ENCODE measurements around the gene NRXN2.

DNA sequence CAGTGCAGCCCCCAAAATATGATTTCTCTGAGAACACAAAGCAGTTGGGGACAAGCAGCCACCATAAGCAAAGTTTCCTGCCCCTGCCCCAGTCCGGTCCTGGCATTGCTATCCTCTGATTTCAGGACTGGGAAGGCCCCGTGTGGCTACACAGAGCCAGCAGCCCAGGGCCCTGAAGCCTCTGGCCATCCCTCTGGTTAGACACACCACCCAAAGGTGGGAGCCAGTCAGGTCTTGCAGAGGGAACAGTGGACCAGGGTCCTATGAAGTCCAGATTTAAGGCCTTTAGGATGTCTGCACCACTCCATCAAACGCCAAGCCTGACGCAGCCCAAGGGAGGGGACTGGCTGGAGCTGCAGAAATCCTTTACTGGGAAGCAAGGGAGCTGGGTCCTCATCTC lies 68.6 kb downstream of the NRXN2 start:
- TF ChIP-seq TAF1 (conservative IDR thresholded peaks at IDR 0.05) (no peak), GABPA (IDR thresholded peaks at IDR 0.05 in 1 of 2, conservative IDR thresholded peaks at IDR 0.05 in 1 of 2) (no peak), RAD21 (IDR thresholded peaks at IDR 0.05) (no peak), JUND (IDR thresholded peaks at IDR 0.05) (no peak), EGR1 (IDR thresholded peaks at IDR 0.05; ENCODE audit: low read depth in 2 of 2) (no peak)
- TF ChIP-seq, protein P1, sequence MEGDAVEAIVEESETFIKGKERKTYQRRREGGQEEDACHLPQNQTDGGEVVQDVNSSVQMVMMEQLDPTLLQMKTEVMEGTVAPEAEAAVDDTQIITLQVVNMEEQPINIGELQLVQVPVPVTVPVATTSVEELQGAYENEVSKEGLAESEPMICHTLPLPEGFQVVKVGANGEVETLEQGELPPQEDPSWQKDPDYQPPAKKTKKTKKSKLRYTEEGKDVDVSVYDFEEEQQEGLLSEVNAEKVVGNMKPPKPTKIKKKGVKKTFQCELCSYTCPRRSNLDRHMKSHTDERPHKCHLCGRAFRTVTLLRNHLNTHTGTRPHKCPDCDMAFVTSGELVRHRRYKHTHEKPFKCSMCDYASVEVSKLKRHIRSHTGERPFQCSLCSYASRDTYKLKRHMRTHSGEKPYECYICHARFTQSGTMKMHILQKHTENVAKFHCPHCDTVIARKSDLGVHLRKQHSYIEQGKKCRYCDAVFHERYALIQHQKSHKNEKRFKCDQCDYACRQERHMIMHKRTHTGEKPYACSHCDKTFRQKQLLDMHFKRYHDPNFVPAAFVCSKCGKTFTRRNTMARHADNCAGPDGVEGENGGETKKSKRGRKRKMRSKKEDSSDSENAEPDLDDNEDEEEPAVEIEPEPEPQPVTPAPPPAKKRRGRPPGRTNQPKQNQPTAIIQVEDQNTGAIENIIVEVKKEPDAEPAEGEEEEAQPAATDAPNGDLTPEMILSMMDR (IDR thresholded peaks at IDR 0.05; ENCODE audit: low read depth, low read length, missing input control), result no peak
- TF ChIP-seq, protein P2, sequence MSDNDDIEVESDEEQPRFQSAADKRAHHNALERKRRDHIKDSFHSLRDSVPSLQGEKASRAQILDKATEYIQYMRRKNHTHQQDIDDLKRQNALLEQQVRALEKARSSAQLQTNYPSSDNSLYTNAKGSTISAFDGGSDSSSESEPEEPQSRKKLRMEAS (IDR thresholded peaks at IDR 0.05), result no peak
- TF ChIP-seq, protein P3, sequence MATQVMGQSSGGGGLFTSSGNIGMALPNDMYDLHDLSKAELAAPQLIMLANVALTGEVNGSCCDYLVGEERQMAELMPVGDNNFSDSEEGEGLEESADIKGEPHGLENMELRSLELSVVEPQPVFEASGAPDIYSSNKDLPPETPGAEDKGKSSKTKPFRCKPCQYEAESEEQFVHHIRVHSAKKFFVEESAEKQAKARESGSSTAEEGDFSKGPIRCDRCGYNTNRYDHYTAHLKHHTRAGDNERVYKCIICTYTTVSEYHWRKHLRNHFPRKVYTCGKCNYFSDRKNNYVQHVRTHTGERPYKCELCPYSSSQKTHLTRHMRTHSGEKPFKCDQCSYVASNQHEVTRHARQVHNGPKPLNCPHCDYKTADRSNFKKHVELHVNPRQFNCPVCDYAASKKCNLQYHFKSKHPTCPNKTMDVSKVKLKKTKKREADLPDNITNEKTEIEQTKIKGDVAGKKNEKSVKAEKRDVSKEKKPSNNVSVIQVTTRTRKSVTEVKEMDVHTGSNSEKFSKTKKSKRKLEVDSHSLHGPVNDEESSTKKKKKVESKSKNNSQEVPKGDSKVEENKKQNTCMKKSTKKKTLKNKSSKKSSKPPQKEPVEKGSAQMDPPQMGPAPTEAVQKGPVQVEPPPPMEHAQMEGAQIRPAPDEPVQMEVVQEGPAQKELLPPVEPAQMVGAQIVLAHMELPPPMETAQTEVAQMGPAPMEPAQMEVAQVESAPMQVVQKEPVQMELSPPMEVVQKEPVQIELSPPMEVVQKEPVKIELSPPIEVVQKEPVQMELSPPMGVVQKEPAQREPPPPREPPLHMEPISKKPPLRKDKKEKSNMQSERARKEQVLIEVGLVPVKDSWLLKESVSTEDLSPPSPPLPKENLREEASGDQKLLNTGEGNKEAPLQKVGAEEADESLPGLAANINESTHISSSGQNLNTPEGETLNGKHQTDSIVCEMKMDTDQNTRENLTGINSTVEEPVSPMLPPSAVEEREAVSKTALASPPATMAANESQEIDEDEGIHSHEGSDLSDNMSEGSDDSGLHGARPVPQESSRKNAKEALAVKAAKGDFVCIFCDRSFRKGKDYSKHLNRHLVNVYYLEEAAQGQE (IDR thresholded peaks at IDR 0.05), result no peak

All from liver (tissue), 3 donors.